Gastroesophageal sphincter (tissue), 3 donors: Measurements from ENCODE around the gene HMG20B.

ENCODE experiments used
- POLR2A ChIP-seq, 2 donors: fragments of 450-650 bp; IDR thresholded peaks; one replicate each; pipeline ENCODE4 v1.6.1; 2017; ENCODE audit warnings: antibody characterized with exemption in 2 of 2, mild to moderate bottlenecking in 2 of 2, moderate library complexity in 1 of 2
- POLR2AphosphoS5 ChIP-seq: sonication (generic); formaldehyde crosslinking; IDR thresholded peaks from one replicate; pipeline ENCODE4 v1.6.1; 2017; ENCODE audit warnings: antibody characterized with exemption
- TF ChIP-seq, protein P1 (sequence below), 4 experiments: fragments of 200-600 bp in 2 of 4; fragments of 450-650 bp in 2 of 4; sonication (generic) in 1 of 4; IDR thresholded peaks; one replicate each; pipeline ENCODE4 v1.5.1; 2017 to 2019; ENCODE audit warnings: antibody characterized with exemption in 4 of 4, mild to moderate bottlenecking in 2 of 4, moderate library complexity in 2 of 4

DNA sequence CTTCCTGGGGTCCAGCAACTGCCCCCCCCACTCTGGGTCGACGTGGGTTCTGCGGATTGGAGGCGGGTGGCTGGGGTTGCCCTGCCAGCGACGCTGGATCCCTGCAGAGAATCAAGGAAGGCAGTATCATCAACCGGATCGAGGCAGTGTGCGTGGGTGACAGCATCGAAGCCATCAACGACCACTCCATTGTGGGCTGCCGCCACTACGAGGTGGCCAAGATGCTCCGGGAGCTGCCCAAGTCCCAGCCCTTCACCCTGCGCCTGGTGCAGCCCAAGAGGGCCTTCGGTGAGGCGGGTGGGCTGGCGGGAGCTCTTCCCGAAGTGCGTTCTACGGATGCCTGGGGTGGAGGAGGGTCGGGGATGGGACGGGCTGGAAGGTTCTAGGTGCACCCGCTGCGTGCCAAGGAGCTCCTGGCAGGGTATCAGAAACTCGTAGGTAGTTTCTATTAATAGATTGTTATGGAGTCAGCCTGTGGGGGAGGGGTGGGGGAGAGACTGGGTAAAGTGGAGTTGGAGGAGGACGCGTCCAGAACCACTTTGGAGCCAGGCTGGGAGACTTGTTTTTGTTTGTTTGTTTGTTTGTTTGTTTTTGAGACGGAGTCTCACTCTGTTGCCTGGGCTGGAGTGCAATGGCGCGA, 14.1 kb downstream of the HMG20B start:
- TF ChIP-seq, protein P1, sequence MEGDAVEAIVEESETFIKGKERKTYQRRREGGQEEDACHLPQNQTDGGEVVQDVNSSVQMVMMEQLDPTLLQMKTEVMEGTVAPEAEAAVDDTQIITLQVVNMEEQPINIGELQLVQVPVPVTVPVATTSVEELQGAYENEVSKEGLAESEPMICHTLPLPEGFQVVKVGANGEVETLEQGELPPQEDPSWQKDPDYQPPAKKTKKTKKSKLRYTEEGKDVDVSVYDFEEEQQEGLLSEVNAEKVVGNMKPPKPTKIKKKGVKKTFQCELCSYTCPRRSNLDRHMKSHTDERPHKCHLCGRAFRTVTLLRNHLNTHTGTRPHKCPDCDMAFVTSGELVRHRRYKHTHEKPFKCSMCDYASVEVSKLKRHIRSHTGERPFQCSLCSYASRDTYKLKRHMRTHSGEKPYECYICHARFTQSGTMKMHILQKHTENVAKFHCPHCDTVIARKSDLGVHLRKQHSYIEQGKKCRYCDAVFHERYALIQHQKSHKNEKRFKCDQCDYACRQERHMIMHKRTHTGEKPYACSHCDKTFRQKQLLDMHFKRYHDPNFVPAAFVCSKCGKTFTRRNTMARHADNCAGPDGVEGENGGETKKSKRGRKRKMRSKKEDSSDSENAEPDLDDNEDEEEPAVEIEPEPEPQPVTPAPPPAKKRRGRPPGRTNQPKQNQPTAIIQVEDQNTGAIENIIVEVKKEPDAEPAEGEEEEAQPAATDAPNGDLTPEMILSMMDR (IDR thresholded peaks at IDR 0.05): no peak
- TF ChIP-seq POLR2AphosphoS5: no peak
- no peak for TF ChIP-seq POLR2A (IDR thresholded peaks at IDR 0.05)
